Right cardiac atrium (tissue), 5 donors: ENCODE measurements around the gene SLC38A8. TPM values are rescaled to one million over a fixed set of nuclear protein-coding genes. Genes with fewer than 3 reads are reported as not detected.

ENCODE experiments used
- ATAC-seq, 2 donors: fragments of 200-7000 bp; cut with Tn5 transposase; one replicate each; pipeline versions ENCODE4 v1.8.0 to v1.9.1; 2020; ENCODE audit warnings: moderate library complexity in 2 of 2, mild to moderate bottlenecking in 1 of 2
- DNase-seq, 3 donors: peaks; one replicate each; pipeline ENCODE4 v3.0.0-alpha.2; 2020
- H3K27ac ChIP-seq: one replicate; pipeline ENCODE4 v1.5.1; 2013; ENCODE audit warnings: mild to moderate bottlenecking, low read length, control low read depth, moderate library complexity
- H3K27me3 ChIP-seq: one replicate; pipeline ENCODE4 v1.6.1; 2013; ENCODE audit not compliant: control insufficient read depth, insufficient read depth
- H3K4me1 ChIP-seq: one replicate; pipeline ENCODE4 v1.6.1; 2013; ENCODE audit warnings: low read length; ENCODE audit not compliant: control insufficient read depth, insufficient read depth
- H3K4me3 ChIP-seq: one replicate; pipeline ENCODE4 v1.5.1; 2013; ENCODE audit warnings: low read length, control low read depth
- H3K9me3 ChIP-seq: one replicate; pipeline ENCODE4 v1.6.1; 2013; ENCODE audit warnings: low read length; ENCODE audit not compliant: control insufficient read depth
- WGBS: extraction: QIAGEN DNeasy Blood & Tissue Kit; methylation state at CpG from one replicate; pipeline ENCODE4 v1.1.7; 2013; 5-methylcytosine and 5-hydroxymethylcytosine counted together
- intact Hi-C, 4 donors: fragments of 100-400 bp; cut with DNase I; formaldehyde crosslinking; loops; one replicate each; pipeline versions ENCODE4 v1.11.0 to v1.14.0; 2022 to 2023
- polyA plus RNA-seq: library from polyadenylated mRNA; stranded (reverse); fragments of 200-250 nt; gene quantifications from one replicate; pipeline ENCODE4 v1.2.3, GENCODE V29; 2013
- total RNA-seq, 4 donors: library from RNA; stranded (reverse); fragmentation: NEBNext Ultra II Directional; extraction: Animal tissue kit (Norgen Biotek cat#: 25700); gene quantifications; one replicate each; pipeline ENCODE4 v1.2.1, GENCODE V29; 2021
- donor health status: healthy with polysubstance abuse.
- donor health status: DM: no; HTN: yes; CAD: no.
- donor health status: DM: no; HTN: no; CAD: no.
- donor health status: DM: no; HTN: yes; CAD: no; lungs with severe emphysema.
- donor health status: DM: yes; HTN: yes; CAD: no.

SLC38A8 gene
- total and polyA plus RNA-seq, 5 donors, result 0.21 to 0.29 TPM; not detected in 3

DNA sequence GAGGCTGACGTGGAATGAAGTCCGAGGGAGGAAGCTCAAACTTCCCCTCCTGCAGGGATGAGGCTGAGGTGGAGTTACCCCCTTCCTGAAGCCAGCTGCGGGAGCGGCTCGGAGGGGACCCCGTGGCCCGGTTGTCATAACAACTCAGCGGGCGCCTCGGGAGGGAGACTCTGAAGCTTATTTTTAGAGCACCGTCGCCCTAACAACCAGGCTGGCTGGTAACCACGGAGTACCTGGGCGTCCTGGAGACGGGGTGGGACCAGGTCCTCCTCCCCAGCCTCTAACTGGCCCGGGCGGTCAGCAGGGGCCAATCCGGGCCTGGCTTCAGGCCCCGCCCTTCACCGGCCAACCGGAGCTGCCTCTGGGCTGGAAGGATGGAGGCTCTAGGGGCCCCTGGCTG, 46.8 kb downstream of the SLC38A8 start:
- Histone ChIP-seq H3K27me3 (no peaks in the 10 kb centered on the region), H3K27ac (no peak overlapping the region), H3K4me1 (no peaks in the 10 kb centered on the region), H3K4me3 (no peak overlapping the region), H3K9me3 (no peaks in the 10 kb centered on the region)
- 15% methylated on average over 21 of the region's 21 CpGs for WGBS
- ATAC-seq (peak; percentile 30 to 47), DNase-seq (peak in 1 of 3 donors; percentile 71)
- intact Hi-C loops, result no loop called here

DNA sequence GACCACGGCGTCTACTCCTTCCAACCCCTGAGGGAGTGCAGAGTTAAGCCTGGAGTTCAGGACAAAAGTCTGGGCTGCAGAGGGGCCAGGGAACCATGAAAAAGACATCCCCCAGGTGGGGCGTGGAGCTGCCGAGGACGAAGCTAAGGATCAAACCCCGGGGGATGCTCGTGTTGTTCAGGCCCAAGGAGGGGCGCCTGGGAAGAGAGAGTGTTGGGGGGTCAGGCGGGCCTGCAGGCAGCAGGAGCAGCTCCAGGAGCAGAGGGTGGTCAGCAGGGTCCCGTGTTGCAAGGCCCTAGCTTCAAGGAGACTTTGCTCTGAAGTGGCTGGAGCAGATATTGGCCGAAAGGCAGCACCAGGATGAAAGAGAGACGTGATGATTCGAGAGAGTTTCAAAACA, 47.9 kb downstream of the SLC38A8 start:
- no peak for ATAC-seq
- no peak overlapping the region for H3K4me3 ChIP-seq
- intact Hi-C loops, result no loop called here
- peak in 1 of 3 donors; percentile 30 for DNase-seq
- 79% methylated on average over 13 of the region's 13 CpGs for WGBS
- H3K27me3 ChIP-seq, result no peaks in the 10 kb centered on the region
- H3K9me3 ChIP-seq, result no peaks in the 10 kb centered on the region
- no peak overlapping the region for H3K27ac ChIP-seq
- H3K4me1 ChIP-seq, result no peaks in the 10 kb centered on the region

DNA sequence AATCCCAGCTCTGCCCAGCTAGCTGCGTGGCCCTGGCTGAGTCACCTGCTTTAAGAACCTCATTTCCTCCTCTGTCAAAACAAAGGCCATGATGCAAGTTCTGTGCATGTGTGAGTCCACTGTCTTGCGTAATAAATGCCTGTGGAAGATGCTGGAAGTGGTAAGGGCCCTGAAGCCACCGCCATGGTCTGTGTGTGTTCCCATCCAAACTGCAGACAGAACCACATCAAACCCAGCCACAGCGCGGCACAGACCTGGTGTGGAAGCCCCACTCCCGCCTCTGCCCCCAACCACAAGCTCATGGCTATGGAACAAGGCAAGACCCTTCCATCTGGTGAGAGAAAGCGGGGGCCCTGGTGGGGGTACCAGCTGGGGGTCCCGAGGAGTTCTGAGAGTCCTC, 48.5 kb downstream of the SLC38A8 start:
- no peaks in the 10 kb centered on the region for H3K9me3 ChIP-seq
- H3K4me3 ChIP-seq, result no peak overlapping the region
- H3K27me3 ChIP-seq, result no peaks in the 10 kb centered on the region
- intact Hi-C loops, result no loop called here
- no peaks in the 10 kb centered on the region for H3K4me1 ChIP-seq
- 82% methylated on average over 8 of the region's 8 CpGs for WGBS
- peak in 1 of 3 donors; percentile 44 for DNase-seq
- ATAC-seq, result peak in 1 of 2 donors; percentile 12
- no peak overlapping the region for H3K27ac ChIP-seq

DNA sequence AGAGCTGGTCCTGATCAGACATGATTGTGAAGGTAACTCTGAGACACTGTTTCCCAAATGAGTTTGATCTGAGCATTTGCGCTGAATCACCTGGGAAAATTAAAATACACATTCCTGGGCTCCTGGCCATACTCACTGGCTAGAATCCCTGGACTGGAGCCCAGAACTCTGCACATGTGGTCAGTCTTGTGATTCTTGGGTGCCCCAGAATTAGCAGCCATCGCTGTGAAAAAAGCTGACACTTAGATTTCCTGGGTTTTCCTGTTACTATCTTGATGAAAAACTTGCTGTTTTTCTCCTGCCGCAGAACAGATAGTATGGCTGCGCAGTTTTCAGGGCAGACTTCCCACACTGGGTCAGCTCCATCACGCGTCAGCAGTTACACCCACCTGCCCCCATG, 50.0 kb downstream of the SLC38A8 start:
- intact Hi-C loops, result no loop called here
- H3K27ac ChIP-seq, result no peak overlapping the region
- peak in 1 of 2 donors; percentile 33 for ATAC-seq
- 42% methylated on average over 6 of the region's 6 CpGs for WGBS
- peak; percentile 29 to 66 (median 33) for DNase-seq
- no peak overlapping the region for H3K4me3 ChIP-seq
- no peaks in the 10 kb centered on the region for H3K27me3 ChIP-seq
- H3K4me1 ChIP-seq, result no peaks in the 10 kb centered on the region
- no peaks in the 10 kb centered on the region for H3K9me3 ChIP-seq

DNA sequence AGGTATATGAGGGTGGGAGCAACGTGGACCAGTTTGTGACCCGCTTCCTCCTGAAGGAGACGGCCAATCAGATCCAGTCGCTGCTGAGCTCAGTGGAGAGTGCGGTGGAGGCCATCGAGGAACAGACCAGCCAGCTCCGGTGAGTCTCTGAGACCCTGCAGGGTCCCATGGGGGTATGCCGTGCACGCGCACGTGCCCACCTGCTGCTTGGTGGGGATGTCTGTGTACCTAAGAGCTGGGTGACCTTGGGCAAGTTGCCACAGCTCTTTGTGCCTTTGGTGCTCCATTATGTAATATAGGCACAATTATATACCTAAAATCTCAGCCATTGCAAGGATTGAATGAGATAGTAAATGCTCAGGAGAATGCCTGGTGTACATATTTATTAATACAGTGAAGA, 52.1 kb downstream of the SLC38A8 start:
- H3K27me3 ChIP-seq, result no peaks in the 10 kb centered on the region
- WGBS, result 90% methylated on average over 11 of the region's 11 CpGs
- no peak overlapping the region for H3K27ac ChIP-seq
- ATAC-seq (no peak), DNase-seq (peak in 2 of 3 donors; percentile 21 to 31)
- no peaks in the 10 kb centered on the region for H3K4me1 ChIP-seq
- H3K9me3 ChIP-seq, result no peaks in the 10 kb centered on the region
- no peak overlapping the region for H3K4me3 ChIP-seq
- intact Hi-C loops, result no loop called here

DNA sequence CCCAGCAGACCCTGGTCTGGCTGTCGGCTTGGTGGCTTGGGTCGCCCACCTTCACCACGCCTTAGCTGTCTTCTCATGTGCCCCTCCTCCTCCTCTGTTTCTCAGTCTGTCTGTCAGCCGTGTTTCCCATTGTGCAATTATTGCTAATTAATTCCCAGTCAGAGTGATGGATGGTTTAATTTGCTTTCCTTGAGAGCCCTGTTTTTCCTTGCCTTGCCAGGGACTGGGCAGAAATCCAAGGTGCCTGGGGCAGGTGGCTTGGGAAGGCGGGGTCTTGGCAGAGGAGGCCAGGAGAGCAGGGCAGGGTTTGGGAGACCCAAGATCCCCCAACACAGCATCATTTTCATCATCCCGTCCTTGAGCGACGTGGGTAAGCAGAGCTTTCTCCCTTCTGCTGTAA, 53.3 kb downstream of the SLC38A8 start:
- intact Hi-C loops, result no loop called here
- DNase-seq, result peak in 2 of 3 donors; percentile 7 to 10
- ATAC-seq, result no peak
- H3K4me1 ChIP-seq, result no peaks in the 10 kb centered on the region
- no peak overlapping the region for H3K27ac ChIP-seq
- no peak overlapping the region for H3K4me3 ChIP-seq
- 79% methylated on average over 8 of the region's 8 CpGs for WGBS
- no peaks in the 10 kb centered on the region for H3K27me3 ChIP-seq
- no peaks in the 10 kb centered on the region for H3K9me3 ChIP-seq

DNA sequence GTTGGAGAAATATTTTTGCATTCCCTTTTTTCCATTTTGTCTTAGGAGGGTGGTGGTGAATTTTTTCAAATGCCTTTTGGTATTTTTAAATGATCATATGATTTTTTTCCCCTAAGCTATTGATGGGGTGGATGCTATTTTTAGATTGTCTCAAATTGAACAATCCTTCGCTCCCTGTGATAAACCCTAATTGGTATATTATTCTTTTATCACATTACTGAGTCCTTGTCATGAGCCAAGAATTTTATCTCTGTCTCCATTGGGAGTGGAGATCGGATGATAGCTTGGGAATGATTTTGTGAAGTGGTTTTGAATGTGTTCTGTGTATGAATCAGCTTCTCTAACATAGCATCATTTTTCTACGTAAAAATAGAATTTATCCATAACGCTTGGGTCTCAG, 59.1 kb downstream of the SLC38A8 start:
- Histone ChIP-seq H3K9me3 (no peaks in the 10 kb centered on the region), H3K4me1 (no peaks in the 10 kb centered on the region), H3K4me3 (no peak overlapping the region), H3K27ac (no peak overlapping the region), H3K27me3 (no peaks in the 10 kb centered on the region)
- intact Hi-C loops, result no loop called here
- ATAC-seq (no peak), DNase-seq (no peak)
- 34% methylated on average over 4 of the region's 4 CpGs for WGBS

DNA sequence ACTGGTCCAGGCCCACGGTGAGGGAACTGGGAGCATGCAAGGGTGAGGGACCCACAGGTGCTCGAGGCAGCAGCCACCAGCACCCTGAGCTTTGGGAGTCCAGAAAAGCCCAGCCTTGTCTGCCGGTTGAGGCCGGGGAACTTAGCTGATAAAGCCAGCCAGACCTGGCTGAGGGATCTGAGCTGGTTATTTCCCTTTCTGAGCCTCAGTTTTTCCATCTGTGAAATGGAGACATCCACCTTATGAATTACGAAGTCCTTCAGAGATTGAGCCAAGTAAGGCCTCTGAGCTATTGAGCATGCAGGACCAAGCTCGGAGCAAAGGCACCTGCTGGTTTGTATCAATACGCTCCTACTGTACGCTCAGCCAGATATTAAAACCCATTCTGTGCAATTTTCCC, 60.8 kb downstream of the SLC38A8 start:
- WGBS, result 93% methylated on average over 8 of the region's 8 CpGs
- DNase-seq (peak in 1 of 3 donors; percentile 25), ATAC-seq (no peak)
- intact Hi-C loops, result no loop called here
- no peaks in the 10 kb centered on the region for H3K9me3 ChIP-seq
- no peaks in the 10 kb centered on the region for H3K4me1 ChIP-seq
- H3K27ac ChIP-seq, result no peak overlapping the region
- H3K27me3 ChIP-seq, result no peaks in the 10 kb centered on the region
- H3K4me3 ChIP-seq, result no peak overlapping the region

DNA sequence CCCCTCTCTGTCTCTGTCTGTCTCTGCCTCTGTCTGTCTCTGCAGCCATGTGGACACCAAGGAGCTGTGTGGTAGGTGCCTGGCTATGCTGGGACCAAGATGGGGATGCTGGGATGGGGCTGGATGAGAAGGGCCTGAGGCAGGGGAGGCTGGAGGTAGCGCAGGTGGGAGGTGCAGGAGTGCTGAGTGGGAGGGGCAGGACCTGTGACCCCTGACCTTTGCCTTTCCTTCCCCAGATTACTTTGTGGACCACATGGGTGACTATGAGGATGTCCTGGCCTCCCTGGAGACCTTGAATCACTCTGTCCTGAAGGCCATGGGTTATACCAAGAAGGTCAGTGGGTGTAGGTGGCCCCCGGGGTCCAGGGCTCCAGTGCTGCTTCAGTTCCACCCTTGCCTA, 61.8 kb downstream of the SLC38A8 start:
- H3K4me1 ChIP-seq, result no peaks in the 10 kb centered on the region
- peak in 1 of 3 donors; percentile 20 for DNase-seq
- WGBS, result 96% methylated on average over 2 of the region's 2 CpGs
- no peak overlapping the region for H3K4me3 ChIP-seq
- no peak for ATAC-seq
- intact Hi-C loops, result no loop called here
- no peaks in the 10 kb centered on the region for H3K9me3 ChIP-seq
- H3K27ac ChIP-seq, result no peak overlapping the region
- no peaks in the 10 kb centered on the region for H3K27me3 ChIP-seq

DNA sequence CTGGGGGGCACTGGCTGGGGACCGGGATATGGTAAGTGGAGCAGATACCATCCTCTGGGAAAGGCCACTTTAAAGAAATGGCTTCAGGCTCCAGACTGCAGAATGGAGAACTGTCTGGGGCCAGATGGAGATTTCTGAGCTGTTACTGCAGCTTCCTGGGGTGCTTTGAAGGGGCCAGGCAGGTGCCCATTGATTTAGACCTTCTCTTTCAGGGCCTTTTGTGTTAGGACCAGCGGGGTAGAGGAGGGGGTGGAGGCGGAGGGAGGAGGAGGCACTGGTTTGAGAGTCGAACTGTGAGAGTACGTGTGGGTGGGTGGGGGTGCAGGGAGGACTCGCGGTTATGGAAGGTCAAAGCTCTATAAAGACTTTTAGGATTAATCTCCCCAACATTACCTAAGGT, 63.2 kb downstream of the SLC38A8 start:
- DNase-seq (peak in 2 of 3 donors; percentile 9 to 33), ATAC-seq (no peak)
- intact Hi-C loops, result loop anchor here in 2 of 4 donors (10.0 kb wide), 2 partner anchors 195 to 495 kb away; no protein-coding TSS in a partner anchor
- Histone ChIP-seq H3K4me1 (no peaks in the 10 kb centered on the region), H3K4me3 (no peak overlapping the region), H3K27me3 (no peaks in the 10 kb centered on the region), H3K27ac (no peak overlapping the region), H3K9me3 (no peaks in the 10 kb centered on the region)
- 95% methylated on average over 7 of the region's 7 CpGs for WGBS

DNA sequence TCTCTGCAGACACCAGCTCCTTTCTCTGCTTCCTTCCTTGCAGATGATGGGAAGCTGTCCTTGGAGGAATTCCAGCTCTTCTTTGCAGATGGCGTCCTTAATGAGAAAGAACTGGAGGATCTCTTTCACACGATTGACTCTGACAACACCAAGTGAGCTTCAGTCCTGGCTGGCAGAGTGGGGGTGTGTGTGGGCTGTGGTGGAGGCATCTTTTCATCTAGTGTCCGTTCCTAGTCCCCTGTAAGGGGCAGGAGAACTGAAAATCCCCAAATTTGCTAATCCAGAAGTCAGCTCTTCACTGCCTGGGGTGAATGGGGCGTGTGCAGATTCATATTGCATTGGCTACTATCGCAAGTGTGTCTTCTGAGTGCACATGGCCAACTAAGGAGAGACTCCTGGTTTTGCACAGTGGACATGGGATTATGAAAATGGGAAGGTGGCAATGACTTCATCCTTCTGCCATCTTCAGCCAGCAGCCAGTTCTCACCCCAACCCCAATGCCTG, 64.1 kb downstream of the SLC38A8 start:
- no peak overlapping the region for H3K4me3 ChIP-seq
- DNase-seq (no peak), ATAC-seq (no peak)
- H3K9me3 ChIP-seq, result no peaks in the 10 kb centered on the region
- H3K27ac ChIP-seq, result no peak overlapping the region
- H3K27me3 ChIP-seq, result no peaks in the 10 kb centered on the region
- WGBS, result 77% methylated on average over 5 of the region's 5 CpGs
- H3K4me1 ChIP-seq, result no peaks in the 10 kb centered on the region
- intact Hi-C loops, result loop anchor here in 2 of 4 donors (10.0 kb wide), 2 partner anchors 196 to 496 kb away; no protein-coding TSS in a partner anchor
